Stimulated activated CD4-positive, alpha-beta T cell treated with anti-CD3 and anti-CD28 coated beads, Interleukin-2, amount 100 ng/mL, for 48 hours (primary cell): ENCODE data around the gene NT5DC3.
"Not testable (repeated sequence)": the region's sequence is repeated elsewhere in the genome, so short reads cannot be mapped to it uniquely, and the experiment has no call there.

Source experiments
- DNase-seq, 2 donors: peaks; one replicate each; pipeline ENCODE4 v3.0.0-alpha.2; 2020

The NT5DC3 gene

GRCh38 chr12:103830730-103831320 is 10.2 kb downstream of the NT5DC3 start:
- DNase-seq, result no peak

GRCh38 chr12:103830025-103830725 is 10.9 kb downstream of the NT5DC3 start:
- no peak for DNase-seq

GRCh38 chr12:103829092-103829491 is 11.9 kb downstream of the NT5DC3 start:
- DNase-seq, result no peak

- DNase-seq, result no peak
These were observed 13.1 kb downstream of the NT5DC3 start for GRCh38 chr12:103827911-103828391.

- DNase-seq, result no peak
These were observed 16.2 kb downstream of the NT5DC3 start for GRCh38 chr12:103824845-103825244.

- no peak for DNase-seq
These were observed 16.7 kb downstream of the NT5DC3 start for GRCh38 chr12:103824290-103824689.

GRCh38 chr12:103823871-103824270 is 17.2 kb downstream of the NT5DC3 start:
- DNase-seq, result no peak

- no peak for DNase-seq
These were observed 19.3 kb downstream of the NT5DC3 start for GRCh38 chr12:103821773-103822172.

- DNase-seq, result no peak
These were observed 20.0 kb downstream of the NT5DC3 start for GRCh38 chr12:103820881-103821489.

- no peak for DNase-seq
These were observed 20.7 kb downstream of the NT5DC3 start for GRCh38 chr12:103820361-103820760.

GRCh38 chr12:103819892-103820291 is 21.1 kb downstream of the NT5DC3 start:
- no peak for DNase-seq

- DNase-seq, result no peak
These were observed 21.7 kb downstream of the NT5DC3 start for GRCh38 chr12:103819312-103819711.

GRCh38 chr12:103817791-103818190 is 23.2 kb downstream of the NT5DC3 start:
- DNase-seq, result no peak

GRCh38 chr12:103816663-103817062 is 24.4 kb downstream of the NT5DC3 start:
- no peak for DNase-seq

GRCh38 chr12:103814436-103814835 is 26.6 kb downstream of the NT5DC3 start:
- no peak for DNase-seq

GRCh38 chr12:103813949-103814348 is 27.1 kb downstream of the NT5DC3 start:
- DNase-seq, result no peak

- DNase-seq, result no peak
These were observed 27.6 kb downstream of the NT5DC3 start for GRCh38 chr12:103813426-103813825.

- DNase-seq, result no peak
These were observed 28.2 kb downstream of the NT5DC3 start for GRCh38 chr12:103812789-103813188.

GRCh38 chr12:103811791-103812190 is 29.2 kb downstream of the NT5DC3 start:
- no peak for DNase-seq

GRCh38 chr12:103810111-103810510 is 30.9 kb downstream of the NT5DC3 start:
- DNase-seq, result no peak

GRCh38 chr12:103809639-103810038 is 31.4 kb downstream of the NT5DC3 start:
- DNase-seq, result not testable (repeated sequence)

- DNase-seq, result no peak
These were observed 31.9 kb downstream of the NT5DC3 start for GRCh38 chr12:103809154-103809553.

- no peak for DNase-seq
These were observed 32.7 kb downstream of the NT5DC3 start for GRCh38 chr12:103808239-103808880.
